SK-N-SH (cell line): ENCODE data around the gene PLA2G6. TPM values are rescaled to one million over a fixed set of nuclear protein-coding genes. Genes with fewer than 3 reads are reported as not detected.

Source experiments
- CTCF ChIA-PET: fragments of 300-600, 350-600 bp; formaldehyde crosslinking; extraction: SDS; loops from one replicate; lab custom pipeline; 2021; lab: Yijun Ruan, JAX
- POLR2A ChIA-PET: fragments of 350-600 bp; sonication (Branson Sonifier 250); formaldehyde crosslinking; extraction: SDS; loops from one replicate; lab custom pipeline; 2020; ENCODE audit warnings: antibody characterized with exemption, inconsistent platforms; lab: Yijun Ruan, JAX
- DNase-seq: peaks from one replicate; pipeline ENCODE4 v3.0.0; 2012
- H2AFZ ChIP-seq: fragments of 200-600 bp; sonication (generic); 2 replicates; pipeline ENCODE4 v1.8.1; 2016; ENCODE audit warnings: antibody characterized with exemption, mild to moderate bottlenecking, low read depth
- H3F3A ChIP-seq: fragments of 200-600 bp; sonication (generic); replicated peaks from 2 replicates; pipeline ENCODE3; 2016; ENCODE audit warnings: antibody characterized with exemption, mild to moderate bottlenecking; ENCODE audit not compliant: insufficient read depth
- H3K27ac ChIP-seq, 2 experiments: fragments of 200-500 bp in 1 of 2; fragments of 200-600 bp in 1 of 2; sonication (Bioruptor generic) in 1 of 2; sonication (generic), shearing (Covaris generic) in 1 of 2; 2 replicates each; pipeline versions ENCODE4 v1.5.1 to v1.6.1; 2014 to 2016; ENCODE audit warnings: low read depth in 2 of 2, inconsistent platforms in 1 of 2, low read length in 1 of 2, mild to moderate bottlenecking in 1 of 2, mixed read lengths in 1 of 2
- H3K27me3 ChIP-seq: fragments of 200-600 bp; sonication (generic), shearing (Covaris generic); 2 replicates; pipeline ENCODE4 v1.6.1; 2016; ENCODE audit warnings: mixed run types; ENCODE audit not compliant: insufficient read depth
- H3K36me3 ChIP-seq, 2 experiments: fragments of 200-500 bp in 1 of 2; fragments of 200-600 bp in 1 of 2; sonication (Bioruptor generic) in 1 of 2; sonication (generic) in 1 of 2; replicated peaks in 1 of 2; 2 replicates each; pipeline versions ENCODE3 to v1.5.1; 2014 to 2016; ENCODE audit warnings: low read length in 1 of 2, mild to moderate bottlenecking in 1 of 2; ENCODE audit not compliant: insufficient read depth in 2 of 2, control insufficient read depth in 1 of 2
- H3K4me1 ChIP-seq, 2 experiments: fragments of 200-500 bp in 1 of 2; fragments of 200-600 bp in 1 of 2; sonication (Bioruptor generic) in 1 of 2; sonication (generic), shearing (Covaris generic) in 1 of 2; 2 replicates each; pipeline versions ENCODE4 v1.5.1 to v1.6.1; 2014 to 2016; ENCODE audit warnings: low read depth in 1 of 2, low read length in 1 of 2, mixed run types in 1 of 2; ENCODE audit not compliant: insufficient read depth in 2 of 2, control insufficient read depth in 1 of 2
- H3K4me2 ChIP-seq: fragments of 200-600 bp; sonication (generic), shearing (Covaris generic); 2 replicates; pipeline ENCODE4 v1.6.1; 2017; ENCODE audit warnings: mixed run types
- H3K4me3 ChIP-seq, 2 experiments: fragments of 200-500 bp in 1 of 2; fragments of 200-600 bp in 1 of 2; sonication (Bioruptor generic) in 1 of 2; sonication (generic), shearing (Covaris generic) in 1 of 2; 2 replicates each; pipeline versions ENCODE4 v1.5.1 to v1.8.1; 2014 to 2016; ENCODE audit warnings: low read depth in 2 of 2, inconsistent platforms in 1 of 2, low read length in 1 of 2, mild to moderate bottlenecking in 1 of 2, mixed read lengths in 1 of 2, moderate library complexity in 1 of 2
- H3K79me2 ChIP-seq: fragments of 200-600 bp; sonication (generic); 2 replicates; pipeline ENCODE4 v1.8.1; 2017; ENCODE audit warnings: mild to moderate bottlenecking; ENCODE audit not compliant: insufficient read depth
- H3K9ac ChIP-seq: fragments of 200-600 bp; sonication (generic); 2 replicates; pipeline ENCODE4 v1.6.1; 2017; ENCODE audit warnings: mixed run types
- H3K9me2 ChIP-seq: fragments of 200-600 bp; sonication (generic); 2 replicates; pipeline ENCODE4 v1.6.1; 2017; ENCODE audit warnings: mixed run types
- H3K9me3 ChIP-seq: fragments of 200-600 bp; sonication (generic); 2 replicates; pipeline ENCODE4 v1.6.1; 2017; ENCODE audit warnings: mixed run types, mild to moderate bottlenecking, moderate library complexity
- H4K20me1 ChIP-seq: fragments of 200-600 bp; sonication (generic); 2 replicates; pipeline ENCODE4 v1.6.1; 2017; ENCODE audit warnings: mild to moderate bottlenecking, mixed run types; ENCODE audit not compliant: insufficient read depth
- EP300 ChIP-seq, 2 experiments: IDR thresholded peaks; 2 replicates each; pipeline versions ENCODE4 v1.4.0 to v1.6.1; 2012; ENCODE audit warnings: borderline replicate concordance in 1 of 2, low read depth in 1 of 2, low read length in 1 of 2
- EZH2phosphoT487 ChIP-seq: fragments of 200-600 bp; sonication (generic); IDR thresholded peaks from 2 replicates; pipeline ENCODE4 v1.6.1; 2017; ENCODE audit warnings: low read depth, mixed run types, mild to moderate bottlenecking, antibody characterized with exemption, moderate library complexity, borderline replicate concordance
- FOSL2 ChIP-seq: IDR thresholded peaks from 2 replicates; pipeline ENCODE4 v1.4.0; 2012; ENCODE audit warnings: low read depth, mild to moderate bottlenecking, moderate library complexity, borderline replicate concordance
- FOXJ3 ChIP-seq: sonication (generic); formaldehyde crosslinking; IDR thresholded peaks from 2 replicates; pipeline ENCODE4 v1.5.1; 2020; ENCODE audit warnings: mild to moderate bottlenecking, missing genetic modification reagents
- FOXM1 ChIP-seq: IDR thresholded peaks from 2 replicates; pipeline ENCODE4 v1.4.0; 2012; ENCODE audit warnings: low read depth, mild to moderate bottlenecking
- GABPA ChIP-seq: IDR thresholded peaks from 2 replicates; pipeline ENCODE4 v1.4.0; 2012; ENCODE audit warnings: low read depth, mild to moderate bottlenecking
- MAX ChIP-seq: IDR thresholded peaks from 2 replicates; pipeline ENCODE4 v1.4.0; 2012; ENCODE audit warnings: low read depth
- MEF2A ChIP-seq: IDR thresholded peaks from 2 replicates; pipeline ENCODE4 v1.4.0; 2012; ENCODE audit warnings: low read depth, borderline replicate concordance
- MXI1 ChIP-seq: IDR thresholded peaks from 2 replicates; pipeline ENCODE4 v1.6.1; 2012; ENCODE audit warnings: mild to moderate bottlenecking, low read depth, low read length, improper control_type of control experiment
- NFIC ChIP-seq: IDR thresholded peaks from 2 replicates; pipeline ENCODE4 v1.4.0; 2012; ENCODE audit warnings: borderline replicate concordance
- NRF1 ChIP-seq: IDR thresholded peaks from 2 replicates; pipeline ENCODE4 v1.6.1; 2012; ENCODE audit warnings: low read depth, mild to moderate bottlenecking, low read length
- RAD21 ChIP-seq: IDR thresholded peaks from 2 replicates; pipeline ENCODE4 v1.6.1; 2012; ENCODE audit warnings: mild to moderate bottlenecking, low read length
- RCOR1 ChIP-seq: fragments of 150-350 bp; IDR thresholded peaks from 2 replicates; pipeline ENCODE4 v1.6.1; 2017; ENCODE audit warnings: antibody characterized with exemption, low read length
- REST ChIP-seq: IDR thresholded peaks from 2 replicates; pipeline ENCODE4 v1.6.1; 2012; ENCODE audit warnings: mild to moderate bottlenecking, low read depth, low read length, moderate library complexity
- RXRA ChIP-seq: IDR thresholded peaks from 2 replicates; pipeline ENCODE4 v1.4.0; 2012; ENCODE audit warnings: low read depth, mild to moderate bottlenecking, borderline replicate concordance
- SMC3 ChIP-seq: IDR thresholded peaks from 2 replicates; pipeline ENCODE4 v1.6.1; 2012; ENCODE audit warnings: low read depth, low read length, improper control_type of control experiment
- TEAD4 ChIP-seq: IDR thresholded peaks from 2 replicates; pipeline ENCODE4 v1.4.0; 2012; ENCODE audit warnings: mild to moderate bottlenecking, borderline replicate concordance; ENCODE audit not compliant: insufficient read depth
- USF1 ChIP-seq: IDR thresholded peaks from 2 replicates; pipeline ENCODE4 v1.4.0; 2012; ENCODE audit warnings: low read depth, borderline replicate concordance
- YY1 ChIP-seq: IDR thresholded peaks from 2 replicates; pipeline ENCODE4 v1.4.0; 2012; ENCODE audit warnings: low read depth, mild to moderate bottlenecking
- ZBTB33 ChIP-seq: IDR thresholded peaks from 2 replicates; pipeline ENCODE4 v1.4.0; 2012; ENCODE audit warnings: low read depth, borderline replicate concordance
- WGBS: methylation state at CpG from one replicate; pipeline ENCODE4 v1.1.6; 2017; ENCODE audit warnings: low lambda C conversion rate; 5-methylcytosine and 5-hydroxymethylcytosine counted together
- polyA plus RNA-seq, 3 experiments: library from polyadenylated mRNA; depleted of rRNA; stranded (reverse); fragments of >200 nt; gene quantifications; 2 replicates each; pipeline ENCODE4 v1.2.3, GENCODE V29; 2012

Gene PLA2G6
- polyA plus RNA-seq, 1 of the 3 experiments (the other 2 are of a cell fraction) = 10.5 TPM

- Histone ChIP-seq H3K4me2 (no peak overlapping the region), H2AFZ (no peak overlapping the region), H3F3A (peaks cover 4% of the 10 kb centered on the region), H3K4me3 (no peak overlapping the region), H3K79me2 (no peaks in the 10 kb centered on the region), H3K27me3 (no peaks in the 10 kb centered on the region), H3K27ac (no peak overlapping the region), H3K9me2 (no peaks in the 10 kb centered on the region), H3K4me1 (peaks cover 0 to 14% of the 10 kb centered on the region in 2 experiments; a peak in 2 of 4 replicates), H4K20me1 (no peaks in the 10 kb centered on the region), H3K9ac (no peak overlapping the region), H3K36me3 (peaks cover 0 to 10% of the 10 kb centered on the region in 2 experiments), H3K9me3 (no peaks in the 10 kb centered on the region)
- ChIA-PET CTCF (no interaction called here), POLR2A (no interaction called here)
- WGBS = 91% methylated on average over 9 of the region's 25 CpGs
- no peak for TF ChIP-seq EZH2phosphoT487
- no peak for TF ChIP-seq MAX
- no peak for TF ChIP-seq RXRA
- no peak for TF ChIP-seq FOSL2
- no peak for TF ChIP-seq MXI1
- TF ChIP-seq RCOR1 = no peak
- no peak for TF ChIP-seq USF1
- TF ChIP-seq RAD21 = no peak
- no peak for TF ChIP-seq SMC3
- TF ChIP-seq YY1 = no peak
- TF ChIP-seq NRF1 = no peak
- no peak for TF ChIP-seq REST
- no peak for TF ChIP-seq ZBTB33
- no peak for TF ChIP-seq FOXJ3 (CRISPR knock-in tag)
- TF ChIP-seq FOXM1 = no peak
- no peak for TF ChIP-seq EP300 (IDR thresholded peaks at IDR 0.05; ENCODE audit: borderline replicate concordance in 1 of 2, low read depth in 1 of 2, low read length in 1 of 2)
- TF ChIP-seq MEF2A = no peak
- no peak for TF ChIP-seq NFIC
- TF ChIP-seq TEAD4 = no peak
- TF ChIP-seq GABPA = no peak
- no peak for DNase-seq
Observed at GRCh38 chr22:38221908-38222796, 40.5 kb upstream of the PLA2G6 start.
